MCF 10A (cell line): ENCODE results near the gene GPX4. TPM values are rescaled to one million over a fixed set of nuclear protein-coding genes. Genes with fewer than 3 reads are reported as not detected.

Experiments
- BruUV-seq: library from RNA; stranded (reverse); fragments of 400-500 nt; replicated peaks from 2 replicates; lab custom pipeline; 2021; lab: Mats Ljungman, UMichigan
- CTCF ChIA-PET: fragments of 300-600 bp; sonication (Branson Sonifier 250); formaldehyde crosslinking; extraction: SDS; loops from one replicate; lab custom pipeline; 2021; ENCODE audit warnings: antibody characterized with exemption, inconsistent platforms; lab: Yijun Ruan, JAX
- POLR2A ChIA-PET: fragments of 300-600, 350-650 bp; sonication (Branson Sonifier 250); formaldehyde crosslinking; extraction: SDS; loops from one replicate; lab custom pipeline; 2020; ENCODE audit warnings: antibody characterized with exemption, inconsistent platforms; lab: Yijun Ruan, JAX
- DNase-seq: peaks from one replicate; pipeline ENCODE4 v3.0.0-alpha.2; 2018; ENCODE audit not compliant: unreplicated experiment
- H3K27ac Mint-ChIP-seq: one replicate; pipeline ENCODE4 v1.8.0; 2022; ENCODE audit warnings: mild to moderate bottlenecking, low read depth, mixed read lengths; ENCODE audit not compliant: unreplicated experiment
- H3K27me3 Mint-ChIP-seq: one replicate; pipeline ENCODE4 v1.8.0; 2022; ENCODE audit warnings: mixed read lengths; ENCODE audit not compliant: insufficient read depth, unreplicated experiment
- H3K36me3 Mint-ChIP-seq: one replicate; pipeline ENCODE4 v1.8.0; 2022; ENCODE audit warnings: mild to moderate bottlenecking, moderate library complexity, mixed read lengths; ENCODE audit not compliant: insufficient read depth, unreplicated experiment
- H3K4me1 Mint-ChIP-seq: one replicate; pipeline ENCODE4 v1.8.0; 2022; ENCODE audit warnings: mixed read lengths; ENCODE audit not compliant: insufficient read depth, unreplicated experiment
- H3K4me3 Mint-ChIP-seq: one replicate; pipeline ENCODE4 v1.8.0; 2022; ENCODE audit warnings: mild to moderate bottlenecking, moderate library complexity, mixed read lengths; ENCODE audit not compliant: unreplicated experiment
- H3K9me3 Mint-ChIP-seq: one replicate; pipeline ENCODE4 v1.8.0; 2022; ENCODE audit warnings: mixed read lengths; ENCODE audit not compliant: unreplicated experiment
- CTCF ChIP-seq: fragments of 200-600 bp; IDR thresholded peaks from one replicate; pipeline ENCODE4 v1.8.0; 2022; ENCODE audit warnings: antibody characterized with exemption, mild to moderate bottlenecking; ENCODE audit not compliant: unreplicated experiment
- intact Hi-C: fragments of 100-400 bp; cut with micrococcal nuclease; formaldehyde crosslinking; loops from 2 replicates; pipeline ENCODE4 v1.14.1; 2022
- total RNA-seq: library from RNA; stranded (reverse); gene quantifications from 2 replicates; pipeline ENCODE4 v1.2.3, GENCODE V29; 2022

Gene GPX4
- total RNA-seq, 1 experiment from 2014 or later: 191 TPM

GRCh38 chr19:1079566-1080111 is 24.2 kb upstream of the GPX4 start:
- Mint-ChIP-seq H3K9me3 (no peaks in the 10 kb centered on the region), H3K27me3 (no peaks in the 10 kb centered on the region), H3K36me3 (peaks cover 26% of the 10 kb centered on the region), H3K27ac (no peak overlapping the region), H3K4me3 (no peak overlapping the region), H3K4me1 (peaks cover 14% of the 10 kb centered on the region)
- DNase-seq: no peak
- ChIA-PET POLR2A (interaction anchor here (0.7 kb wide), 1 partner anchor 141 kb away, joined by 3 read pairs; no protein-coding TSS in a partner anchor), CTCF (interaction anchor here (0.6 kb wide), 1 partner anchor 165 kb away, joined by 3 read pairs; no protein-coding TSS in a partner anchor)
- no peak for TF ChIP-seq CTCF
- intact Hi-C loops: no loop called here
- BruUV-seq: no TSS peak

- Mint-ChIP-seq H3K27me3 (no peaks in the 10 kb centered on the region), H3K36me3 (peaks cover 33% of the 10 kb centered on the region), H3K4me1 (peaks cover 12% of the 10 kb centered on the region), H3K27ac (no peak overlapping the region), H3K9me3 (no peaks in the 10 kb centered on the region), H3K4me3 (no peak overlapping the region)
- intact Hi-C loops: no loop called here
- ChIA-PET CTCF (interaction anchor here (0.6 to 2.0 kb wide), 3 partner anchors 16 to 164 kb away, joined by 3 to 6 read pairs (median 5); no protein-coding TSS in a partner anchor), POLR2A (interaction anchor here (0.7 to 1.7 kb wide), 4 partner anchors 14 to 775 kb away, joined by 3 to 4 read pairs (median 3); no protein-coding TSS in a partner anchor)
- no peak for TF ChIP-seq CTCF
- no peak for DNase-seq
- no TSS peak for BruUV-seq
Measured at GRCh38 chr19:1080360-1081161, 23.2 kb upstream of the GPX4 start.

DNA sequence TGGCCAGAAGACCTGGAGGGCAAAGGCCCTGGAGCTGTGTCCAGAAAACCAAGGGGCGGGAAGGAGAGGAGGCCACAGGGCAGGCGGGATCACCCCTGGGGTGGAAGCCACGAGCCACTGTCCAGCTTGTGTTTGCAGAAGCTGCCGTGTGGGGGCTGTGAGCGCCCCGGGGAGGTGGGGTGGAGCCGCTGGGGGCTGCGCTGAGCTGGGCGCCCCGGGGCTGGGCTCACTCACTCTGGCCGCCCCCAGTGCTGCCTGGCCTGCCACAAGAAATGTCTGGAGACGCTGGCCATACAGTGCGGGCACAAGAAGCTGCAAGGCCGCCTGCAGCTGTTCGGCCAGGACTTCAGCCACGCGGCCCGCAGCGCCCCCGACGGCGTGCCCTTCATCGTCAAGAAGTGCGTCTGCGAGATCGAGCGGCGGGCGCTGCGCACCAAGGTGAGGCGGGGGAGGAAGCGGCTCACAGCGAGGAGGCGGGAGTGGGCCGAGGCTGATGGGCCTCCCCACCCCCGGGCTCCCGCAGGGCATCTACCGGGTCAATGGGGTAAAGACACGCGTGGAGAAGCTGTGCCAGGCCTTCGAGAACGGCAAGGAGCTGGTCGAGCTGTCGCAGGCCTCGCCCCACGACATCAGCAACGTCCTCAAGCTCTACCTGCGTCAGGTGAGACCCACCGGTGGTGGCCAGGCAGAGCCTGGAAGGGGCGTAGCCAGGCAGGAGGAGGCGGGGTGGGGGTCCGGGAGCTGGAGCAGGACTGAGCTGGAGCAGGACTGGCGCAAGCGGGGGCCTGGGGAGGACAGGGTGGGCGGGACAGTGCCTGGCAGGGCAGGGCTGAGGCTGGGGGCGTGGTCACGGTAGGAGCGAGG is 22.3 kb upstream of the GPX4 start:
- H3K4me3 Mint-ChIP-seq: peak overlapping the region; percentile 58
- no peak overlapping the region for H3K27ac Mint-ChIP-seq
- H3K9me3 Mint-ChIP-seq: no peaks in the 10 kb centered on the region
- no peak for DNase-seq
- H3K36me3 Mint-ChIP-seq: peaks cover 42% of the 10 kb centered on the region
- no peaks in the 10 kb centered on the region for H3K27me3 Mint-ChIP-seq
- peaks cover 6% of the 10 kb centered on the region for H3K4me1 Mint-ChIP-seq
- TF ChIP-seq CTCF: no peak
- ChIA-PET POLR2A (interaction anchor here (0.6 to 1.7 kb wide), 3 partner anchors 13 to 136 kb away, joined by 3 to 4 read pairs (median 4); no protein-coding TSS in a partner anchor), CTCF (interaction anchor here (0.5 to 2.0 kb wide), 3 partner anchors 17 to 142 kb away, joined by 3 to 6 read pairs (median 5); no protein-coding TSS in a partner anchor)
- no TSS peak for BruUV-seq
- intact Hi-C loops: no loop called here
